LNCaP clone FGC (cell line): ENCODE measurements around the gene GAS2.

Experiments
- DNase-seq: peaks from one replicate; pipeline ENCODE4 v3.0.0-alpha.2; 2011; ENCODE audit warnings: low read depth
- H3K4me3 ChIP-seq: 2 replicates; pipeline ENCODE4 v1.5.1; 2011; ENCODE audit warnings: mild to moderate bottlenecking, low read depth, low read length, control low read depth
- CTCF ChIP-seq: IDR thresholded peaks from 2 replicates; pipeline ENCODE4 v1.5.1; 2012; ENCODE audit warnings: mild to moderate bottlenecking; ENCODE audit not compliant: control insufficient read depth, insufficient read depth; ENCODE audit errors: extremely low read depth

The GAS2 gene

GRCh38 chr11:22703591-22703990, 37.2 kb downstream of the GAS2 start:
- no peak for DNase-seq
- no peak for TF ChIP-seq CTCF
- H3K4me3 ChIP-seq: no peak overlapping the region

- no peak for DNase-seq
- no peak for TF ChIP-seq CTCF
- no peak overlapping the region for H3K4me3 ChIP-seq
Measured at GRCh38 chr11:22707119-22707899, 40.9 kb downstream of the GAS2 start.

GRCh38 chr11:22711071-22711770, 44.8 kb downstream of the GAS2 start:
- TF ChIP-seq CTCF: no peak
- H3K4me3 ChIP-seq: no peak overlapping the region
- DNase-seq: no peak

GRCh38 chr11:22711880-22712279, 45.5 kb downstream of the GAS2 start:
- no peak overlapping the region for H3K4me3 ChIP-seq
- DNase-seq: no peak
- no peak for TF ChIP-seq CTCF

- DNase-seq: no peak
- no peak for TF ChIP-seq CTCF
- H3K4me3 ChIP-seq: no peak overlapping the region
Measured at GRCh38 chr11:22713336-22713735, 46.9 kb downstream of the GAS2 start.

GRCh38 chr11:22715971-22716370, 49.6 kb downstream of the GAS2 start:
- no peak for DNase-seq
- H3K4me3 ChIP-seq: no peak overlapping the region
- TF ChIP-seq CTCF: no peak
